Measurements from ENCODE around the gene JMJD8. TPM values are rescaled to one million over a fixed set of nuclear protein-coding genes. Genes with fewer than 3 reads are reported as not detected.

JMJD8 gene
- total RNA-seq, 2 experiments from 2014 or later: 48.7 to 82.3 TPM

DNA sequence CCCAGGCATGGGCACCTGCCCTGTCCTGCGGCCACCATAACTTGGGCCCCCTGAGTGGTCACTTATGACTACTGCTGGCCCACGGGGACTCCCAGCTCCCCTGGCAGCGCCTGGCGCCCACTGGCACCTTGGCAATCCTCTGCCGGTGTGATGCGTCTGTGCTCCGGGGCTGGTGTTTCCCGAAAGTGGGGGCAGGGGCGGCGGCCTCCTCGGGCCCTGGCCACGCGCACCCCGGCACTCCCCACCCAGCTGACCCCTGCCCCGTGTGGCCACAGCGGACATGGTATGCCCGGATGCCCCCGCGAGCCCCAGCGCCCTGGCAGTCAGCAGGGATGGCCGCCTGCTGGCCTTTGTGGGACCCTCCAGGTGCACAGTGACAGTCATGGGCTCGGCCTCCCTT, 26.6 kb downstream of the JMJD8 start:
- H2AFZ ChIP-seq (ENCODE audit: low read length): no peak overlapping the region
- peaks cover 46% of the 10 kb centered on the region; the same call in 1 of the 2 replicates for H3K36me3 ChIP-seq (ENCODE audit: insufficient read depth, low read length)
- H3K27ac ChIP-seq (ENCODE audit: low read depth, low read length, poor library complexity, severe bottlenecking): no peak overlapping the region
- TF ChIP-seq, protein P1, sequence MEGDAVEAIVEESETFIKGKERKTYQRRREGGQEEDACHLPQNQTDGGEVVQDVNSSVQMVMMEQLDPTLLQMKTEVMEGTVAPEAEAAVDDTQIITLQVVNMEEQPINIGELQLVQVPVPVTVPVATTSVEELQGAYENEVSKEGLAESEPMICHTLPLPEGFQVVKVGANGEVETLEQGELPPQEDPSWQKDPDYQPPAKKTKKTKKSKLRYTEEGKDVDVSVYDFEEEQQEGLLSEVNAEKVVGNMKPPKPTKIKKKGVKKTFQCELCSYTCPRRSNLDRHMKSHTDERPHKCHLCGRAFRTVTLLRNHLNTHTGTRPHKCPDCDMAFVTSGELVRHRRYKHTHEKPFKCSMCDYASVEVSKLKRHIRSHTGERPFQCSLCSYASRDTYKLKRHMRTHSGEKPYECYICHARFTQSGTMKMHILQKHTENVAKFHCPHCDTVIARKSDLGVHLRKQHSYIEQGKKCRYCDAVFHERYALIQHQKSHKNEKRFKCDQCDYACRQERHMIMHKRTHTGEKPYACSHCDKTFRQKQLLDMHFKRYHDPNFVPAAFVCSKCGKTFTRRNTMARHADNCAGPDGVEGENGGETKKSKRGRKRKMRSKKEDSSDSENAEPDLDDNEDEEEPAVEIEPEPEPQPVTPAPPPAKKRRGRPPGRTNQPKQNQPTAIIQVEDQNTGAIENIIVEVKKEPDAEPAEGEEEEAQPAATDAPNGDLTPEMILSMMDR (conservative IDR thresholded peaks at IDR 0.05; ENCODE audit: low read length): no peak
- TF ChIP-seq EZH2phosphoT487 (IDR thresholded peaks at IDR 0.05; ENCODE audit: borderline replicate concordance, low read depth, low read length): no peak
- H4K20me1 ChIP-seq (ENCODE audit: insufficient read depth, low read length): no peaks in the 10 kb centered on the region
- POLR2A ChIA-PET: no interaction called here
- H3K4me2 ChIP-seq (ENCODE audit: low read length): no peak overlapping the region
- no peaks in the 10 kb centered on the region for H3K9me2 ChIP-seq (ENCODE audit: insufficient read depth, low read length)
- CTCF ChIA-PET (ENCODE audit: unreplicated experiment): no interaction called here
- BruUV-seq (replicated peaks): no TSS peak
- DNase-seq (ENCODE audit: low spot score): no peak
- intact Hi-C loops (cut with micrococcal nuclease; ENCODE audit: unreplicated experiment): no loop called here
- peaks cover 6% of the 10 kb centered on the region for H3K4me1 ChIP-seq (ENCODE audit: insufficient read depth, low read length, poor library complexity, severe bottlenecking)
- no peaks in the 10 kb centered on the region for H3K9me3 ChIP-seq (ENCODE audit: low read length)
- H3K4me3 ChIP-seq (ENCODE audit: low read depth, low read length, poor library complexity, severe bottlenecking): no peak overlapping the region
- H3K79me2 ChIP-seq (ENCODE audit: insufficient read depth, low read depth, low read length): no peaks in the 10 kb centered on the region

DNA sequence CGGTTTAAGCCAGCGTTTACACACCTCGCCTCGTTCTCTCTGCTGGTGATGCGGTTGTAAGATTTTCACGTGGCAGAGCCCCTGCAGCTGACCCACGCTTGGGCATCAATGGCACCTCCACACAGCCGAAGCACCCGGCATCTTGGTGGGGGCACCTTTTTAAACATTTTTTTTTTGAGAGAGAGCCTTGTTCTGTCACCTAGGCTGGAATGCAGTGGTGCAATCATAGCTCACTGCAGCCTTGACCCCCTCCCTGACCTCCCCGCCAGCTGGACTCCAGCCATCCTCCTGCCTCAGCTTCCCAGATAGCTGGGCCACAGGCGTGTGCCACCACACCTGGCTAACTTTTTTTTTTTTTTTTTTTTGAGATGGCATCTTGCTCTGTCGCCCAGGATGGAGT, 30.1 kb downstream of the JMJD8 start:
- no peaks in the 10 kb centered on the region for H3K9me2 ChIP-seq (ENCODE audit: insufficient read depth, low read length)
- TF ChIP-seq, protein P1 (conservative IDR thresholded peaks at IDR 0.05; ENCODE audit: low read length): no peak
- no peak for TF ChIP-seq EZH2phosphoT487 (IDR thresholded peaks at IDR 0.05; ENCODE audit: borderline replicate concordance, low read depth, low read length)
- no peak overlapping the region for H3K4me2 ChIP-seq (ENCODE audit: low read length)
- peaks cover 4% of the 10 kb centered on the region; the same call in 1 of the 2 replicates for H3K79me2 ChIP-seq (ENCODE audit: insufficient read depth, low read depth, low read length)
- intact Hi-C loops (cut with micrococcal nuclease; ENCODE audit: unreplicated experiment): no loop called here
- no peak overlapping the region for H3K27ac ChIP-seq (ENCODE audit: low read depth, low read length, poor library complexity, severe bottlenecking)
- no peak overlapping the region for H2AFZ ChIP-seq (ENCODE audit: low read length)
- ChIA-PET CTCF (ENCODE audit: unreplicated experiment) (no interaction called here), POLR2A (no interaction called here)
- peaks cover 13% of the 10 kb centered on the region for H3K4me1 ChIP-seq (ENCODE audit: insufficient read depth, low read length, poor library complexity, severe bottlenecking)
- BruUV-seq (replicated peaks): no TSS peak
- no peak overlapping the region for H3K4me3 ChIP-seq (ENCODE audit: low read depth, low read length, poor library complexity, severe bottlenecking)
- no peaks in the 10 kb centered on the region for H3K9me3 ChIP-seq (ENCODE audit: low read length)
- H3K36me3 ChIP-seq (ENCODE audit: insufficient read depth, low read length): peaks cover 41% of the 10 kb centered on the region; the same call in 1 of the 2 replicates
- no peaks in the 10 kb centered on the region for H4K20me1 ChIP-seq (ENCODE audit: insufficient read depth, low read length)
- no peak for DNase-seq (ENCODE audit: low spot score)

DNA sequence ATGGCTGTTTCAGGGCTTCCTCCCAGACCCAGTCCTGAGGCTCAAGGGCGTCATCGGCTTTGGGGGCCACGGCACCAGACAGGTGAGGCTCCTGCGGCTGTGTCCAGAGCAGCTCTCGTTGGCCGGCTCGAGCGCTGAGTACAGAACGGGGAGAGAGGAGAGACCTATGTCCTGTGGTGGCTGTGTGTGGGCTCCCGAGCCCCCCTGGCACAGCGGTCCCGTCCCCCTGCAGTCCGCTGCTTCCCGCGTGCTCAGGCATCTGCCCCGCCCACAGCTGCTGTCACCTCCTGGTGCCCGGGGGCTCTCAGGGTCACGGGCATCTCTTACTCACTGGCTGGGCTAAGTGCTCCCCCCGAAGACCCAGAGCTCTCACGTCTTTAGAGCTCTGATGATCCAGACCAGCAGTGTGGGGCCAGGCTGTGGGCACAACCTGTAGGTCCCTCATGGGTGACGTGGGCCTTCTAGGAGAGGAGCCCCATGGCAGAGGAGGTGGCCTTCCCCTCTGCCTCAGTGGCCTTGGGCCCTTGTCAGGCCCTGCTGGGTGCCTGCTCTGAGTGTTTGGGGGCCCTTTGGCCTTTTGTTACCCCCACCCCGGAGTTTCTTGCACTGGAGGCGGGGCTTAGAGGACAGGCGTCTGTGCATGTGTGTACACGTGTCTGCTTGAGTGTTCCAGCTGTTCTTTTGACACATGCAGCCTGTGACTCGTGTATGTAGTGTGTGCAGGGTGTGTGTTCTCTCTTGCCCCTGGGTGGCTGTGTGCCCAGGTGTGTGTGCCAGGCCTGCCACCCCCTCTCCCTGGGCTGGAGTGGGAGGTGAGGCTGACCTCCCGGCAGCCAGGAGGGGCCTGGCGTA, 31.5 kb downstream of the JMJD8 start:
- Histone ChIP-seq H3K4me1 (ENCODE audit: insufficient read depth, low read length, poor library complexity, severe bottlenecking) (peaks cover 22% of the 10 kb centered on the region), H3K79me2 (ENCODE audit: insufficient read depth, low read depth, low read length) (peaks cover 4% of the 10 kb centered on the region; the same call in 1 of the 2 replicates), H3K4me2 (ENCODE audit: low read length) (no peak overlapping the region), H3K9me2 (ENCODE audit: insufficient read depth, low read length) (no peaks in the 10 kb centered on the region), H3K36me3 (ENCODE audit: insufficient read depth, low read length) (peaks cover 31% of the 10 kb centered on the region; the same call in 1 of the 2 replicates), H3K9me3 (ENCODE audit: low read length) (no peaks in the 10 kb centered on the region), H4K20me1 (ENCODE audit: insufficient read depth, low read length) (no peaks in the 10 kb centered on the region), H2AFZ (ENCODE audit: low read length) (no peak overlapping the region), H3K4me3 (ENCODE audit: low read depth, low read length, poor library complexity, severe bottlenecking) (no peak overlapping the region), H3K27ac (ENCODE audit: low read depth, low read length, poor library complexity, severe bottlenecking) (no peak overlapping the region)
- DNase-seq (ENCODE audit: low spot score): no peak
- BruUV-seq (replicated peaks): no TSS peak
- intact Hi-C loops (cut with micrococcal nuclease; ENCODE audit: unreplicated experiment): no loop called here
- CTCF ChIA-PET (ENCODE audit: unreplicated experiment): no interaction called here
- POLR2A ChIA-PET: no interaction called here
- TF ChIP-seq EZH2phosphoT487 (IDR thresholded peaks at IDR 0.05; ENCODE audit: borderline replicate concordance, low read depth, low read length): no peak
- TF ChIP-seq, protein P1 (conservative IDR thresholded peaks at IDR 0.05; ENCODE audit: low read length): no peak
